Endothelial cell of umbilical vein (primary cell): ENCODE results near the gene DYNC1H1. TPM values are rescaled to one million over a fixed set of nuclear protein-coding genes. Genes with fewer than 3 reads are reported as not detected.

Source experiments
- BruUV-seq: library from RNA; stranded (reverse); fragments of 400-500 nt; replicated peaks from 2 replicates; lab custom pipeline; 2021; lab: Mats Ljungman, UMichigan
- CTCF ChIA-PET: fragments of 300-600, 350-600 bp; sonication (Branson Sonifier 250); formaldehyde crosslinking; loops from one replicate; lab custom pipeline; 2021; ENCODE audit warnings: antibody characterized with exemption, inconsistent platforms; lab: Charles Lee
- POLR2A ChIA-PET: fragments of 300-600, 350-600 bp; sonication (Branson Sonifier 250); formaldehyde crosslinking; loops from one replicate; lab custom pipeline; 2021; ENCODE audit warnings: antibody characterized with exemption, inconsistent platforms; lab: Charles Lee
- DNase-seq: peaks from one replicate; pipeline ENCODE4 v3.0.0-alpha.2; 2011; ENCODE audit warnings: low read depth, low spot score
- FAIRE-seq: peaks from 2 replicates; lab custom pipeline; 2011; peaks lifted over from hg19 to GRCh38; lab: Jason Lieb, UNC
- H2AFZ ChIP-seq: 2 replicates; pipeline ENCODE4 v1.6.0; 2012; ENCODE audit warnings: low read depth, low read length, control low read depth, inconsistent platforms
- H3K27ac ChIP-seq: 2 replicates; pipeline ENCODE4 v1.5.1; 2011; ENCODE audit warnings: low read depth, mild to moderate bottlenecking, control low read depth, low read length, moderate library complexity; ENCODE audit not compliant: insufficient read depth
- H3K27me3 ChIP-seq, 2 experiments: 2 replicates each; pipeline versions ENCODE4 v1.6.0 to v1.6.1; 2011; ENCODE audit warnings: low read length in 2 of 2, mixed read lengths in 1 of 2; ENCODE audit not compliant: control insufficient read depth in 2 of 2, insufficient read depth in 2 of 2
- H3K36me3 ChIP-seq, 2 experiments: 2 replicates in 1 of 2; 3 replicates in 1 of 2; pipeline ENCODE4 v1.5.1; 2011; ENCODE audit warnings: low read length in 2 of 2, mild to moderate bottlenecking in 1 of 2, moderate library complexity in 1 of 2; ENCODE audit not compliant: control insufficient read depth in 2 of 2, insufficient read depth in 2 of 2; ENCODE audit errors: extremely low read depth in 1 of 2
- H3K4me1 ChIP-seq: 3 replicates; pipeline ENCODE4 v1.5.1; 2011; ENCODE audit warnings: mild to moderate bottlenecking, low read length; ENCODE audit not compliant: control insufficient read depth, insufficient read depth; ENCODE audit errors: extremely low read depth
- H3K4me2 ChIP-seq: 2 replicates; pipeline ENCODE4 v1.6.1; 2011; ENCODE audit warnings: low read length, control low read depth, mixed read lengths; ENCODE audit not compliant: insufficient read depth
- H3K4me3 ChIP-seq, 3 experiments: fragments of 200-600 bp in 1 of 3; sonication (generic), shearing (Covaris generic) in 1 of 3; replicated peaks in 1 of 3; 2 replicates each; pipeline ENCODE4 v1.5.1; 2011 to 2016; ENCODE audit warnings: control low read depth in 3 of 3, low read length in 3 of 3, mild to moderate bottlenecking in 2 of 3, inconsistent platforms in 1 of 3, low read depth in 1 of 3, moderate library complexity in 1 of 3; ENCODE audit not compliant: insufficient read depth in 1 of 3
- H3K79me2 ChIP-seq: 2 replicates; pipeline ENCODE4 v1.6.0; 2012; ENCODE audit warnings: low read length, inconsistent platforms; ENCODE audit not compliant: control insufficient read depth, insufficient read depth
- H3K9ac ChIP-seq: replicated peaks from 2 replicates; pipeline ENCODE3; 2011; ENCODE audit warnings: low read length, control low read depth; ENCODE audit not compliant: insufficient read depth; ENCODE audit errors: extremely low read depth
- H3K9me1 ChIP-seq: replicated peaks from 3 replicates; pipeline ENCODE4 v1.6.0; 2011; ENCODE audit warnings: mild to moderate bottlenecking, low read length; ENCODE audit not compliant: control insufficient read depth, insufficient read depth; ENCODE audit errors: extremely low read depth
- H3K9me3 ChIP-seq: replicated peaks from 2 replicates; pipeline ENCODE4 v1.5.1; 2012; ENCODE audit warnings: low read length, inconsistent platforms; ENCODE audit not compliant: control insufficient read depth, insufficient read depth
- H4K20me1 ChIP-seq: replicated peaks from 2 replicates; pipeline ENCODE3; 2011; ENCODE audit warnings: mild to moderate bottlenecking, low read length; ENCODE audit not compliant: control insufficient read depth, insufficient read depth; ENCODE audit errors: extremely low read depth
- CTCF ChIP-seq, 2 donors: IDR thresholded peaks; 1 replicate in 1 of 2; 2 replicates in 1 of 2; pipeline ENCODE4 v1.5.1; 2011; ENCODE audit warnings: low read length in 2 of 2, mild to moderate bottlenecking in 2 of 2, moderate library complexity in 2 of 2, control low read depth in 1 of 2, inconsistent platforms in 1 of 2, low read depth in 1 of 2; ENCODE audit not compliant: insufficient read depth in 1 of 2; ENCODE audit errors: extremely low read depth in 1 of 2
- EZH2 ChIP-seq: IDR thresholded peaks from 2 replicates; pipeline ENCODE4 v1.6.1; 2012; ENCODE audit warnings: borderline replicate concordance, low read depth, mild to moderate bottlenecking, moderate library complexity, low read length, inconsistent platforms; ENCODE audit not compliant: severe bottlenecking
- FOS ChIP-seq: IDR thresholded peaks from 2 replicates; pipeline ENCODE4 v1.6.1; 2011; ENCODE audit warnings: mild to moderate bottlenecking, low read length, moderate library complexity, borderline replicate concordance; ENCODE audit not compliant: insufficient read depth
- GATA2 ChIP-seq: IDR thresholded peaks from 2 replicates; pipeline ENCODE4 v1.7.0; 2011; ENCODE audit warnings: low read depth, mild to moderate bottlenecking, moderate library complexity, mixed read lengths, low read length; ENCODE audit not compliant: insufficient read length, insufficient read depth
- JUN ChIP-seq: IDR thresholded peaks from 2 replicates; pipeline ENCODE4 v1.6.1; 2011; ENCODE audit warnings: borderline replicate concordance, low read depth; ENCODE audit not compliant: insufficient read length, insufficient read depth
- MYC ChIP-seq: IDR thresholded peaks from one replicate; pipeline ENCODE4 v1.6.1; 2011; ENCODE audit warnings: mild to moderate bottlenecking, low read depth, low read length
- POLR2A ChIP-seq: IDR thresholded peaks from 2 replicates; pipeline ENCODE4 v1.6.1; 2012; ENCODE audit warnings: low read depth, mild to moderate bottlenecking, control low read depth, low read length
- POLR2AphosphoS5 ChIP-seq: IDR thresholded peaks from 2 replicates; pipeline ENCODE4 v1.6.1; 2012; ENCODE audit warnings: low read depth, mild to moderate bottlenecking, control low read depth, low read length, moderate library complexity; ENCODE audit not compliant: insufficient read depth
- dilution Hi-C: fragments of 300-500 bp; cut with MboI; formaldehyde crosslinking; loops from one replicate; pipeline ENCODE4 v1.15.0; 2019; ENCODE audit warnings: low sequenced_read_pairs; ENCODE audit not compliant: extremely low pct_ligation_motif_present
- intact Hi-C: fragments of 100-400 bp; cut with micrococcal nuclease; formaldehyde crosslinking; loops from one replicate; pipeline ENCODE4 v1.10.0; 2022
- polyA plus RNA-seq, 4 experiments: library from polyadenylated mRNA; depleted of rRNA in 3 of 4; stranded (reverse) in 3 of 4; unstranded in 1 of 4; fragments of >200 nt; gene quantifications; 2 replicates each; pipeline versions ENCODE4 v1.2.1 to v1.2.3, GENCODE V29; 2011 to 2012; ENCODE audit warnings: missing spikeins in 1 of 4
- total RNA-seq: library from RNA; stranded (reverse); gene quantifications from 2 replicates; pipeline ENCODE4 v1.2.3, GENCODE V29; 2021
- TF ChIP-seq, protein P1 (sequence below): IDR thresholded peaks from 2 replicates; pipeline ENCODE4 v1.6.1; 2011; ENCODE audit not compliant: insufficient read depth, insufficient read length

DYNC1H1 gene
- total and polyA plus RNA-seq, 2 donors (not counting 3 experiments of a cell fraction or from before 2014, with no cell fraction given) = 254 to 648 TPM

DNA sequence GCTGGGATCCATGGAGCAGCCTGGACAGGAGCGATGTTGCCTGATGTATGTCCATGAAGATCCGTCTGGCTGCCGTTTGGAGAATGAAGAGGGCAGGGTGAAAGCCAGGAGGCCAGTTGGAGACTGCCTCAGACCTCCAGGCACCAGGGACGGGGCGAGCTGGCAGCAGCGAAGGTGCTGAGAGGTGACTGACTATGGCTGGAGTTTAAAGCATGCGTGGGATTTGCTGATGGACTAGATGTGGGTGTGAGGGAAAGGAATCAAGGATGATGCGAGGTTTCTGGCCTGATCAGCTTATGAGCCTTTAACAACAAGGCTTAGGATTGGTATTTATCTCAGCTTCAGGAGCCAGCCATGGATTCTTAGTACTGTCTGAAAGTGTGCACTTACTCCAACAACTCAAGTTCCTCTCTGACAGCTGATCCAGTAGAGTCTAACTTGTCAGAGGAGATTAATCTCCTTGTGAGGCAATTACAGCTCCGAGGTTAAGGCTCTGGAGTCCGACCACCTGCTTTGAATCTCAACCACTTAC lies 49.4 kb downstream of the DYNC1H1 start:
- H4K20me1 ChIP-seq = no peaks in the 10 kb centered on the region
- dilution Hi-C loops = no loop called here
- H3K4me1 ChIP-seq = no peaks in the 10 kb centered on the region
- H3K9me1 ChIP-seq = no peaks in the 10 kb centered on the region
- ChIA-PET CTCF (no interaction called here), POLR2A (no interaction called here)
- no peak for DNase-seq
- no peak overlapping the region for H3K27ac ChIP-seq
- H3K79me2 ChIP-seq = no peaks in the 10 kb centered on the region
- peaks cover 66 to 78% of the 10 kb centered on the region in 2 experiments for H3K36me3 ChIP-seq
- intact Hi-C loops = no loop called here
- BruUV-seq = no TSS peak
- H3K4me3 ChIP-seq = no peak overlapping the region
- no peak for FAIRE-seq
- no peak overlapping the region for H3K9ac ChIP-seq
- no peak overlapping the region for H3K4me2 ChIP-seq
- no peaks in the 10 kb centered on the region for H3K27me3 ChIP-seq
- H2AFZ ChIP-seq = no peak overlapping the region
- TF ChIP-seq EZH2 = no peak
- TF ChIP-seq MYC = no peak
- TF ChIP-seq CTCF (IDR thresholded peaks at IDR 0.05; ENCODE audit: extremely low read depth in 1 of 2, insufficient read depth in 1 of 2, low read depth in 1 of 2, low read length in 2 of 2) = no peak
- TF ChIP-seq POLR2AphosphoS5 = no peak
- TF ChIP-seq, protein P1, sequence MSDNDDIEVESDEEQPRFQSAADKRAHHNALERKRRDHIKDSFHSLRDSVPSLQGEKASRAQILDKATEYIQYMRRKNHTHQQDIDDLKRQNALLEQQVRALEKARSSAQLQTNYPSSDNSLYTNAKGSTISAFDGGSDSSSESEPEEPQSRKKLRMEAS = no peak
- no peak for TF ChIP-seq GATA2
- TF ChIP-seq JUN = no peak
- no peak for TF ChIP-seq FOS
- no peak for TF ChIP-seq POLR2A
- no peaks in the 10 kb centered on the region for H3K9me3 ChIP-seq
